SHP77 (cell line): Measurements from ENCODE around the gene PRR23B.

Experiments used
- DNase-seq, 2 experiments: peaks; one replicate each; lab custom pipeline; 2025; lab: John Stamatoyannopoulos, UW

The PRR23B gene

DNA sequence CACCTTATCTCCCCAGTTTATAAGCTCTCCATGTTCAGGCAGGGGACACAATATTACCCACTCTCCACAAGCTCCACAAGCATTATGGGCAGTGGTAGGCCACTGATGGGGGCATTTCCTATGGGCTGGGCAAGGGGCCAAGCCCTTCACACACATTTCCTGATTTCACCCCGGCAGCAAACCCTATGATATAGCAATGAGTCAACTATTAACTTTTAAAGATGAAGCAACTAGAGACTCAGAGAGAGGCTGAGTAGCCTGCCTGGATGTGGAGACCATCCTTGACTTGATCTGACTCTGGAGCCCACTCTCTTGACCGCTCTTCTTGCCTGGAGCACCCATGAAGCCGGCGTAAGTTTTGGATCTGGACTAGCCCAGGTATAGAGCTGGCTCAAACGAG, 46.3 kb downstream of the PRR23B start:
- DNase-seq: no peak

DNA sequence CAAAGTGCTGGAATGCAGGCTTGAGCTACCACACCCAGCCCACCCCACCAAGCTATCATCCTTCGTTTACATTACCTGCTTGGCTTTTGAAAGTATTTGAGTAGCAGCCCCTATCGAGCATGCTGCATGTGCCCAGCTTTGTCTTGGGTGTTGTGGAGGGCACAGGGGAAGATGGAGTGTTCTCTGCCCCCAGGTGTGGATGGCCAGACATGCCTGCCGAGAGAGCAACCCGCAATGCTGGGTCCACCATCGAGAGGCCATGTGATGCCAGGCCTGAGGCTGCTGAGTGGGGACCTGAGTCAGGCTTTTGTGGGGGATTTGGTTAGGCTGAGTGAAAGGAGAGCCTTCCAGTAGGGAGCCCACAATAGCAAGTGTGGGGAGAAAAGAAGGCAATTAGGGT, 47.8 kb downstream of the PRR23B start:
- no peak for DNase-seq

DNA sequence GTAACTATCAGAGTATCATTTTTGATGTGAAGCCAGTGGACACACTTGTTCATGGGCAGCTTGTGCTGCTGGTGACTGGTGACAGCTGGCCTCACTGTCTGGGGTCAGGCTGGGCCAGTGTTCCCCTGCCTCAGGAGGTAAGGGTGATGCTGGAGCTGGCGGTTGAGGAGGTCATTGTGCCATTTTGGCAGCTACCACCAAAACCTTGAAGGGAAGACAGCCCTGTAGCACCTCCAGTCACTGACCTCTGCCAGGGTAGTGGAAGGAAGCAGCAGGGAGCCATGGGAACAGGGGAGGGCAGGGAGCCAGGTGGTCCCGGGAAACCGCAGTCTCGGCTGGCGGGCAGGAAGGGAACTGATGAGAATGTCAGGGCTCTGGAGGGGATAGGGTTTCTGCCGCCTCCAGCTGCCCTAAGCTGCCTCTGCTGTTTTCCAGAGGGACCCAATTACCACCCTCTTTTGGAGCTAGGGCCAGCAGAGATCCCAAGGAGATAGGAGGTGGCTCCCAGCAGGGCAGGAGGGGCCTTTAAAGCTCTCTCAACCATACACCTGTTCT, 48.9 kb downstream of the PRR23B start:
- DNase-seq: no peak
